ENCODE measurements around the gene FLAD1. TPM values are rescaled to one million over a fixed set of nuclear protein-coding genes. Genes with fewer than 3 reads are reported as not detected.

FLAD1 gene
- total RNA-seq, 2 experiments from 2014 or later: 16.7 to 19.4 TPM

- POLR2A ChIA-PET: interaction anchor here (0.7 to 1.6 kb wide), 4 partner anchors 13 to 35 kb away, joined by 3 to 7 read pairs (median 6); partner anchors contain the start of genes CKS1B and PBXIP1
- Mint-ChIP-seq H3K4me1 (ENCODE audit: low read depth) (peaks cover 20% of the 10 kb centered on the region), H3K27ac (no peak overlapping the region), H3K36me3 (ENCODE audit: low read depth) (peaks cover 33% of the 10 kb centered on the region), H3K27me3 (no peaks in the 10 kb centered on the region), H3K9me3 (no peaks in the 10 kb centered on the region), H3K4me3 (no peak overlapping the region)
- no peak overlapping the region for H3K4me3 ChIP-seq (ENCODE audit: low read length)
- peaks cover 44% of the 10 kb centered on the region for H3K36me3 ChIP-seq (ENCODE audit: insufficient read depth, low read length)
- no peaks in the 10 kb centered on the region for H3K27me3 ChIP-seq (ENCODE audit: control insufficient read depth in 1 of 2, insufficient read depth in 2 of 2, low read length in 2 of 2)
- H3K9me3 ChIP-seq (ENCODE audit: control insufficient read depth in 1 of 2, insufficient read depth in 1 of 2, low read length in 2 of 2): no peaks in the 10 kb centered on the region
- peaks cover 48% of the 10 kb centered on the region for H3K4me1 ChIP-seq (ENCODE audit: insufficient read depth, low read length)
- CTCF ChIA-PET: interaction anchor here (1.1 to 2.3 kb wide), 4 partner anchors 11 to 58 kb away, joined by 3 to 22 read pairs (median 5); no protein-coding TSS in a partner anchor
- intact Hi-C loops (cut with DNase I, micrococcal nuclease): no loop called here
- DNase-seq: no peak
- no peak overlapping the region for H3K27ac ChIP-seq (ENCODE audit: low read depth in 1 of 2, low read length in 2 of 2)
- no peak for ATAC-seq (ENCODE audit: poor library complexity)
- TF ChIP-seq CTCF (IDR thresholded peaks at IDR 0.05): no peak
These were observed 4.2 kb downstream of the FLAD1 start for GRCh38 chr1:154987326-154987725.

- ChIA-PET CTCF (interaction anchor here (0.6 to 2.3 kb wide), 7 partner anchors 10 to 57 kb away, joined by 3 to 22 read pairs (median 3); no protein-coding TSS in a partner anchor), POLR2A (interaction anchor here (1.2 to 1.6 kb wide), 4 partner anchors 11 to 36 kb away, joined by 4 to 7 read pairs (median 6); partner anchors contain the start of gene PBXIP1)
- DNase-seq (peak in 3 of 14 experiments; percentile 37 to 50 (median 40)), ATAC-seq (ENCODE audit: poor library complexity) (no peak)
- Histone ChIP-seq H3K4me3 (ENCODE audit: low read length) (no peak overlapping the region), H3K27me3 (ENCODE audit: control insufficient read depth in 1 of 2, insufficient read depth in 2 of 2, low read length in 2 of 2) (no peaks in the 10 kb centered on the region), H3K4me1 (ENCODE audit: insufficient read depth, low read length) (peaks cover 42% of the 10 kb centered on the region), H3K27ac (ENCODE audit: low read depth in 1 of 2, low read length in 2 of 2) (no peak overlapping the region), H3K36me3 (ENCODE audit: insufficient read depth, low read length) (peaks cover 50% of the 10 kb centered on the region), H3K9me3 (ENCODE audit: control insufficient read depth in 1 of 2, insufficient read depth in 1 of 2, low read length in 2 of 2) (no peaks in the 10 kb centered on the region)
- no peak for TF ChIP-seq CTCF (IDR thresholded peaks at IDR 0.05)
- Mint-ChIP-seq H3K27me3 (no peaks in the 10 kb centered on the region), H3K4me3 (no peak overlapping the region), H3K36me3 (ENCODE audit: low read depth) (peaks cover 33% of the 10 kb centered on the region), H3K9me3 (no peaks in the 10 kb centered on the region), H3K27ac (no peak overlapping the region), H3K4me1 (ENCODE audit: low read depth) (peaks cover 20% of the 10 kb centered on the region)
- intact Hi-C loops (cut with DNase I, micrococcal nuclease): no loop called here
These were observed 5.2 kb downstream of the FLAD1 start for GRCh38 chr1:154988058-154988954.

GRCh38 chr1:154989195-154989860, 6.2 kb downstream of the FLAD1 start:
- no peak for TF ChIP-seq CTCF (IDR thresholded peaks at IDR 0.05)
- Mint-ChIP-seq H3K4me1 (ENCODE audit: low read depth) (peaks cover 15% of the 10 kb centered on the region), H3K27me3 (no peaks in the 10 kb centered on the region), H3K9me3 (no peaks in the 10 kb centered on the region), H3K4me3 (no peak overlapping the region), H3K36me3 (ENCODE audit: low read depth) (peaks cover 33% of the 10 kb centered on the region), H3K27ac (no peak overlapping the region)
- intact Hi-C loops (cut with DNase I, micrococcal nuclease): loop anchor here in 1 of 2 experiments (1.0 kb wide), 1 partner anchor 11 kb away; no protein-coding TSS in a partner anchor
- Histone ChIP-seq H3K9me3 (ENCODE audit: control insufficient read depth in 1 of 2, insufficient read depth in 1 of 2, low read length in 2 of 2) (no peaks in the 10 kb centered on the region), H3K4me1 (ENCODE audit: insufficient read depth, low read length) (peaks cover 33% of the 10 kb centered on the region), H3K27me3 (ENCODE audit: control insufficient read depth in 1 of 2, insufficient read depth in 2 of 2, low read length in 2 of 2) (no peaks in the 10 kb centered on the region), H3K4me3 (ENCODE audit: low read length) (no peak overlapping the region), H3K27ac (ENCODE audit: low read depth in 1 of 2, low read length in 2 of 2) (no peak overlapping the region), H3K36me3 (ENCODE audit: insufficient read depth, low read length) (peaks cover 50% of the 10 kb centered on the region)
- ChIA-PET POLR2A (interaction anchor here (1.3 kb wide), 1 partner anchor 10 kb away, joined by 6 read pairs; no protein-coding TSS in a partner anchor), CTCF (interaction anchor here (1.3 to 1.7 kb wide), 2 partner anchors 10 to 28 kb away, joined by 3 to 6 read pairs; no protein-coding TSS in a partner anchor)
- no peak for DNase-seq
- no peak for ATAC-seq (ENCODE audit: poor library complexity)

All from CD4-positive, alpha-beta T cell (primary cell).